Measurements from ENCODE around the gene HAUS3. TPM values are rescaled to one million over a fixed set of nuclear protein-coding genes. Genes with fewer than 3 reads are reported as not detected.

HAUS3 gene
- total and polyA plus RNA-seq, 2 of the 8 experiments (the other 6 are each of a cell fraction or from before 2014, with no cell fraction given) = 3.2 to 14.8 TPM

GRCh38 chr4:2256156-2256731 lies 14.3 kb upstream of the HAUS3 start:
- no peak overlapping the region for H4K5ac ChIP-seq (ENCODE audit: insufficient read length, low read depth, low read length)
- WGBS, 2 experiments (ENCODE audit: extremely low coverage in 1 of 2, insufficient coverage in 1 of 2, insufficient read length in 1 of 2, insufficient replicate concordance in 2 of 2, low coverage in 1 of 2, low lambda C conversion rate in 2 of 2, missing lambda C conversion rate in 1 of 2) = 86% methylated on average over 8 of the region's 8 CpGs; no CpG with 5 or more reads in 1 of the 2 experiments
- no peak overlapping the region for H3K18ac ChIP-seq (ENCODE audit: extremely low read depth, low read length)
- no peaks in the 10 kb centered on the region; a peak in 1 of 8 replicates for H3K36me3 ChIP-seq (ENCODE audit: control insufficient read depth in 2 of 4, insufficient read depth in 4 of 4, low read length in 3 of 4)
- H3K79me2 ChIP-seq (ENCODE audit: control insufficient read depth in 1 of 2, insufficient read depth in 2 of 2, low read length in 2 of 2) = no peaks in the 10 kb centered on the region
- H3K27ac ChIP-seq (ENCODE audit: low read depth, low read length) = no peak overlapping the region
- no peak overlapping the region for H2BK15ac ChIP-seq (ENCODE audit: low read length)
- H3K79me1 ChIP-seq (ENCODE audit: low read depth, low read length) = no peaks in the 10 kb centered on the region
- peak in 1 of 2 experiments; percentile 44 for DNase-seq (ENCODE audit: low read depth in 1 of 2, low spot score in 2 of 2)
- H3K23ac ChIP-seq (ENCODE audit: insufficient read length) = no peak overlapping the region
- no peak overlapping the region for H3K9ac ChIP-seq (replicated peaks in 1 of 4; ENCODE audit: extremely low read depth in 1 of 4, low read depth in 3 of 4, low read length in 3 of 4)
- H4K20me1 ChIP-seq (replicated peaks in 1 of 2; ENCODE audit: control insufficient read depth in 1 of 2, insufficient read depth in 2 of 2, low read length in 2 of 2) = peaks cover 0 to 9% of the 10 kb centered on the region in 2 experiments
- POLR2A ChIA-PET (ENCODE audit: partially characterized antibody) = no interaction called here
- FAIRE-seq = no peak
- H3K9me3 ChIP-seq (ENCODE audit: insufficient read depth in 2 of 2, low read depth in 1 of 2, low read length in 1 of 2) = no peaks in the 10 kb centered on the region
- no peak overlapping the region for H3K14ac ChIP-seq (ENCODE audit: insufficient read length)
- H3K4me1 ChIP-seq (replicated peaks in 1 of 4; ENCODE audit: control insufficient read depth in 3 of 4, insufficient read depth in 4 of 4, low read length in 3 of 4) = peaks cover 0 to 5% (median 3%) of the 10 kb centered on the region in 4 experiments; a peak in 4 of 7 replicates
- no peak overlapping the region for H2BK5ac ChIP-seq (ENCODE audit: low read depth, low read length)
- no peak overlapping the region for H2AFZ ChIP-seq (ENCODE audit: low read length)
- no peak overlapping the region for H2BK20ac ChIP-seq (ENCODE audit: low read length)
- H3K56ac ChIP-seq (replicated peaks; ENCODE audit: insufficient read length, low read depth, low read length) = no peak overlapping the region
- H2BK120ac ChIP-seq (replicated peaks; ENCODE audit: low read depth, low read length) = no peak overlapping the region
- H2BK12ac ChIP-seq (ENCODE audit: low read depth, low read length) = no peak overlapping the region
- CTCF ChIA-PET (ENCODE audit: partially characterized antibody) = interaction anchor here (0.5 to 1.7 kb wide), 2 partner anchors 10 to 263 kb away, joined by 3 to 8 read pairs; no protein-coding TSS in a partner anchor
- no peaks in the 10 kb centered on the region for H3K27me3 ChIP-seq (replicated peaks in 1 of 4; ENCODE audit: control insufficient read depth in 3 of 4, extremely low read depth in 1 of 4, insufficient read depth in 3 of 4, low read length in 3 of 4)
- no peak overlapping the region for H3K4ac ChIP-seq (replicated peaks; ENCODE audit: insufficient read length, low read depth, low read length)
- H2AK5ac ChIP-seq (ENCODE audit: low read depth, low read length) = no peak overlapping the region
- no peak overlapping the region for H4K8ac ChIP-seq (ENCODE audit: extremely low read depth, insufficient read depth, low read length)
- H4K91ac ChIP-seq (replicated peaks; ENCODE audit: insufficient read length, low read length) = no peak overlapping the region
- no peak overlapping the region for H3K4me3 ChIP-seq (ENCODE audit: extremely low read depth in 1 of 4, insufficient read depth in 2 of 4, low read depth in 3 of 4, low read length in 4 of 4)
- no peak overlapping the region for H3K4me2 ChIP-seq (ENCODE audit: insufficient read depth in 1 of 2, low read depth in 2 of 2, low read length in 2 of 2)
- H3K23me2 ChIP-seq (ENCODE audit: low read depth, low read length) = peaks cover 4% of the 10 kb centered on the region; the same call in 1 of the 2 replicates
- TF ChIP-seq POLR2A (IDR thresholded peaks at IDR 0.05; ENCODE audit: control extremely low read depth in 1 of 2, low read depth in 2 of 2, low read length in 2 of 2) (no peak), SUZ12 (IDR thresholded peaks at IDR 0.05; ENCODE audit: low read length) (no peak), CBX5 (IDR thresholded peaks at IDR 0.05; ENCODE audit: low read depth, low read length) (no peak), CEBPB (IDR thresholded peaks at IDR 0.05; ENCODE audit: low read depth, low read length) (no peak), KDM4A (IDR thresholded peaks at IDR 0.05; ENCODE audit: low read depth, low read length, severe bottlenecking) (no peak), RXRA (IDR thresholded peaks at IDR 0.05; ENCODE audit: insufficient read depth, low read depth, low read length) (no peak), ASH2L (IDR thresholded peaks at IDR 0.05; ENCODE audit: low read length) (no peak), FOSL1 (IDR thresholded peaks at IDR 0.05; ENCODE audit: insufficient read depth, low read depth, low read length) (no peak), SP4 (IDR thresholded peaks at IDR 0.05; ENCODE audit: low read length) (no peak), SIN3A (conservative IDR thresholded peaks at IDR 0.05 in 1 of 2, IDR thresholded peaks at IDR 0.05 in 1 of 2; ENCODE audit: low read depth in 1 of 2, low read length in 2 of 2) (no peak), CREB1 (IDR thresholded peaks at IDR 0.05) (no peak), YY1 (IDR thresholded peaks at IDR 0.05; ENCODE audit: low read depth, low read length) (no peak), GTF2F1 (IDR thresholded peaks at IDR 0.05; ENCODE audit: borderline replicate concordance, low read depth, low read length) (no peak), RFX5 (IDR thresholded peaks at IDR 0.05; ENCODE audit: borderline replicate concordance, low read depth, low read length) (no peak), JUND (IDR thresholded peaks at IDR 0.05; ENCODE audit: low read length) (no peak)
